ENCODE data around the gene GNAQ.

GNAQ gene

DNA sequence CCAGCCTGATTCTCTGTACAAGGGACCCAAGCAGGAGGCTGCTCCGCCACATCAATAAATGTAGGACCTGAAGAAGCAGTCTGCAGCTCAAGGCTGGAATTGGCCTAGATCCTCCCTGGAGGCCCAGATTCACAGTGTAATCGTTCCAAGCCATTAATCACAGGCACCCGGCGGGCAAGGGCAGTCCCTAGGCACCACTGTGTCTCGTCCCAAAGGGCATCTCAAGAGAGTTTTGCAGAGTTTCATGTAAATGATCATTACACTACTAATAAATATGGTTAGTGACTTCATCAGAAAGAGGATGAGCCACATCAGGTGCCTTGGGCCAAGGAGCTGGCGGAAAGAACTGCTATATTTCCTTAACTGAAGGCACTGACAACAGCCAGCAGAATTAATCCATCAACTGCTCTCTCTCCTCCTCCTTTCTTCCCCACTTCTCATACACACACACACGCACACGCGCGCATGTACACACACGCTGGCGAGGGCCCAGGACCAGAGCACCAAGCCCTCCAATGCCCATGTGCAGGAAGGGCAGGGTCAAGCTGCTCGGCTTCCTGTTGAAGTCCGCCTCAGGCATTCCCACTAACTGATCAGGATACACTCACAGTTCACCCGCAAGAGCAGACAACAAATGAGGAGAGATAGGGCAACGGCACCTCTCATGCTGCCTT lies 33.9 kb downstream of the GNAQ start:
- H3K18ac ChIP-seq (ENCODE audit: low read length): no peak overlapping the region
- DNase-seq: no peak
- H3K9me3 ChIP-seq (ENCODE audit: insufficient read depth, low read depth, low read length): no peaks in the 10 kb centered on the region
- no peaks in the 10 kb centered on the region for H3K27me3 ChIP-seq (ENCODE audit: insufficient read depth, low read length)
- no peak overlapping the region for H3K14ac ChIP-seq (ENCODE audit: low read length)
- H2BK5ac ChIP-seq (ENCODE audit: low read depth, low read length, poor library complexity): no peak overlapping the region
- no peak overlapping the region for H3K4me2 ChIP-seq (ENCODE audit: low read length)
- no peak overlapping the region for H3K27ac ChIP-seq (ENCODE audit: low read depth, low read length)
- no peak overlapping the region for H2AFZ ChIP-seq (ENCODE audit: insufficient read depth, low read length, poor library complexity)
- H3K23ac ChIP-seq (ENCODE audit: low read length): no peak overlapping the region
- H3K4me1 ChIP-seq (ENCODE audit: control insufficient read depth in 1 of 2, insufficient read depth in 2 of 2, low read length in 2 of 2): no peaks in the 10 kb centered on the region
- H3K9ac ChIP-seq (ENCODE audit: low read length): no peak overlapping the region
- no peak overlapping the region for H4K8ac ChIP-seq (ENCODE audit: low read depth, low read length)
- H2AK5ac ChIP-seq (ENCODE audit: low read length): no peak overlapping the region
- no peak overlapping the region for H2BK12ac ChIP-seq (ENCODE audit: low read length)
- no peak overlapping the region for H4K12ac ChIP-seq (ENCODE audit: low read depth, low read length)
- H2BK120ac ChIP-seq (ENCODE audit: insufficient read depth, low read length, poor library complexity): no peak overlapping the region
- H3K4me3 ChIP-seq (ENCODE audit: low read depth, low read length): no peak overlapping the region
- H3K79me2 ChIP-seq (ENCODE audit: control insufficient read depth, insufficient read depth, low read length, poor library complexity): no peaks in the 10 kb centered on the region
- H3K4ac ChIP-seq (ENCODE audit: low read depth, low read length): no peak overlapping the region
- no peak overlapping the region for H4K91ac ChIP-seq (ENCODE audit: low read depth, low read length)
- 100% methylated on average over 4 of the region's 16 CpGs for WGBS (ENCODE audit: extremely low coverage, insufficient coverage, insufficient read length)
- no peaks in the 10 kb centered on the region for H3K79me1 ChIP-seq (ENCODE audit: low read length)
- H3K36me3 ChIP-seq (ENCODE audit: control insufficient read depth in 1 of 2, insufficient read depth in 2 of 2, low read length in 2 of 2): no peaks in the 10 kb centered on the region

- Histone ChIP-seq H2BK12ac (ENCODE audit: low read length) (no peak overlapping the region), H3K4me3 (ENCODE audit: low read depth, low read length) (no peak overlapping the region), H3K18ac (ENCODE audit: low read length) (no peak overlapping the region), H3K4ac (ENCODE audit: low read depth, low read length) (no peak overlapping the region), H3K79me1 (ENCODE audit: low read length) (no peaks in the 10 kb centered on the region), H3K23ac (ENCODE audit: low read length) (no peak overlapping the region), H3K36me3 (ENCODE audit: control insufficient read depth in 1 of 2, insufficient read depth in 2 of 2, low read length in 2 of 2) (no peaks in the 10 kb centered on the region), H3K27ac (ENCODE audit: low read depth, low read length) (no peak overlapping the region), H3K9me3 (ENCODE audit: insufficient read depth, low read depth, low read length) (no peaks in the 10 kb centered on the region), H3K27me3 (ENCODE audit: insufficient read depth, low read length) (no peaks in the 10 kb centered on the region), H2BK120ac (ENCODE audit: insufficient read depth, low read length, poor library complexity) (no peak overlapping the region), H2AFZ (ENCODE audit: insufficient read depth, low read length, poor library complexity) (no peak overlapping the region), H4K91ac (ENCODE audit: low read depth, low read length) (no peak overlapping the region), H2BK5ac (ENCODE audit: low read depth, low read length, poor library complexity) (no peak overlapping the region), H3K14ac (ENCODE audit: low read length) (no peak overlapping the region), H3K4me2 (ENCODE audit: low read length) (no peak overlapping the region), H3K79me2 (ENCODE audit: control insufficient read depth, insufficient read depth, low read length, poor library complexity) (no peaks in the 10 kb centered on the region), H4K8ac (ENCODE audit: low read depth, low read length) (no peak overlapping the region), H3K9ac (ENCODE audit: low read length) (no peak overlapping the region), H4K12ac (ENCODE audit: low read depth, low read length) (no peak overlapping the region), H2AK5ac (ENCODE audit: low read length) (no peak overlapping the region), H3K4me1 (ENCODE audit: control insufficient read depth in 1 of 2, insufficient read depth in 2 of 2, low read length in 2 of 2) (no peaks in the 10 kb centered on the region)
- no CpG with 5 or more reads among the region's 2 CpGs for WGBS (ENCODE audit: extremely low coverage, insufficient coverage, insufficient read length)
- no peak for DNase-seq
Measured at GRCh38 chr9:77996696-77997095, 34.9 kb downstream of the GNAQ start.

DNA sequence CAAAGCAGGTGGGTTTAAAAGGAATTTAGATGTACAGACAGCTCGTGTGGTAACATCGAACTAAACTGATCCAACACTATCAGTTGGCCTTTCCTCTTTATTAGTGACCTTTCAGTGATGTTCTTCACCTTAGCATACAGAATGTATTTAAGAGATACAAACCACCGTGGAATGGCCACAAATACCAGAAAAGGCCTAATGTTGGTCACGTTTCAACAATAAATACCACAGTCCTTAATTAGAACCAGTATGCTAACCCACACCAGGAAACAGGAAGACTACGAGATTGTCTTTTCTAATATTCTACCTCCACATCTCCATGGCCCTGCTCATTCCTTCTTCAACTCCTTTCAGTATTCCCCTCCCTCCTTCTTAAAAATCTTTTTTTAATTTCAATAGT lies 40.4 kb downstream of the GNAQ start:
- no peak overlapping the region for H3K4me2 ChIP-seq (ENCODE audit: low read length)
- H3K27me3 ChIP-seq (ENCODE audit: insufficient read depth, low read length): no peaks in the 10 kb centered on the region
- H2BK120ac ChIP-seq (ENCODE audit: insufficient read depth, low read length, poor library complexity): no peak overlapping the region
- no peak overlapping the region for H3K27ac ChIP-seq (ENCODE audit: low read depth, low read length)
- H3K18ac ChIP-seq (ENCODE audit: low read length): no peak overlapping the region
- no CpG with 5 or more reads among the region's 5 CpGs for WGBS (ENCODE audit: extremely low coverage, insufficient coverage, insufficient read length)
- H2AK5ac ChIP-seq (ENCODE audit: low read length): no peak overlapping the region
- H3K4ac ChIP-seq (ENCODE audit: low read depth, low read length): no peak overlapping the region
- H4K8ac ChIP-seq (ENCODE audit: low read depth, low read length): no peak overlapping the region
- H3K4me1 ChIP-seq (ENCODE audit: control insufficient read depth in 1 of 2, insufficient read depth in 2 of 2, low read length in 2 of 2): no peaks in the 10 kb centered on the region
- H3K36me3 ChIP-seq (ENCODE audit: control insufficient read depth in 1 of 2, insufficient read depth in 2 of 2, low read length in 2 of 2): no peaks in the 10 kb centered on the region
- no peak overlapping the region for H3K9ac ChIP-seq (ENCODE audit: low read length)
- no peak overlapping the region for H4K91ac ChIP-seq (ENCODE audit: low read depth, low read length)
- H2AFZ ChIP-seq (ENCODE audit: insufficient read depth, low read length, poor library complexity): no peak overlapping the region
- no peaks in the 10 kb centered on the region for H3K9me3 ChIP-seq (ENCODE audit: insufficient read depth, low read depth, low read length)
- H2BK5ac ChIP-seq (ENCODE audit: low read depth, low read length, poor library complexity): no peak overlapping the region
- no peak overlapping the region for H2BK12ac ChIP-seq (ENCODE audit: low read length)
- no peak overlapping the region for H3K23ac ChIP-seq (ENCODE audit: low read length)
- no peaks in the 10 kb centered on the region for H3K79me1 ChIP-seq (ENCODE audit: low read length)
- no peak for DNase-seq
- no peak overlapping the region for H3K4me3 ChIP-seq (ENCODE audit: low read depth, low read length)
- no peak overlapping the region for H4K12ac ChIP-seq (ENCODE audit: low read depth, low read length)
- no peaks in the 10 kb centered on the region for H3K79me2 ChIP-seq (ENCODE audit: control insufficient read depth, insufficient read depth, low read length, poor library complexity)
- no peak overlapping the region for H3K14ac ChIP-seq (ENCODE audit: low read length)

GRCh38 chr9:77989909-77990308 lies 41.7 kb downstream of the GNAQ start:
- Histone ChIP-seq H3K9ac (ENCODE audit: low read length) (no peak overlapping the region), H2AFZ (ENCODE audit: insufficient read depth, low read length, poor library complexity) (no peak overlapping the region), H2BK120ac (ENCODE audit: insufficient read depth, low read length, poor library complexity) (no peak overlapping the region), H3K4ac (ENCODE audit: low read depth, low read length) (no peak overlapping the region), H3K23ac (ENCODE audit: low read length) (no peak overlapping the region), H3K9me3 (ENCODE audit: insufficient read depth, low read depth, low read length) (no peaks in the 10 kb centered on the region), H3K27ac (ENCODE audit: low read depth, low read length) (no peak overlapping the region), H3K79me1 (ENCODE audit: low read length) (no peaks in the 10 kb centered on the region), H3K4me3 (ENCODE audit: low read depth, low read length) (no peak overlapping the region), H2BK12ac (ENCODE audit: low read length) (no peak overlapping the region), H3K27me3 (ENCODE audit: insufficient read depth, low read length) (no peaks in the 10 kb centered on the region), H3K4me1 (ENCODE audit: control insufficient read depth in 1 of 2, insufficient read depth in 2 of 2, low read length in 2 of 2) (no peaks in the 10 kb centered on the region), H3K18ac (ENCODE audit: low read length) (no peak overlapping the region), H4K91ac (ENCODE audit: low read depth, low read length) (no peak overlapping the region), H3K14ac (ENCODE audit: low read length) (no peak overlapping the region), H3K4me2 (ENCODE audit: low read length) (no peak overlapping the region), H2BK5ac (ENCODE audit: low read depth, low read length, poor library complexity) (no peak overlapping the region), H2AK5ac (ENCODE audit: low read length) (no peak overlapping the region), H4K12ac (ENCODE audit: low read depth, low read length) (no peak overlapping the region), H4K8ac (ENCODE audit: low read depth, low read length) (no peak overlapping the region), H3K79me2 (ENCODE audit: control insufficient read depth, insufficient read depth, low read length, poor library complexity) (no peaks in the 10 kb centered on the region), H3K36me3 (ENCODE audit: control insufficient read depth in 1 of 2, insufficient read depth in 2 of 2, low read length in 2 of 2) (no peaks in the 10 kb centered on the region)
- no peak for DNase-seq
